H9 (cell line): Measurements from ENCODE around the gene CDH24. TPM values are rescaled to one million over a fixed set of nuclear protein-coding genes. Genes with fewer than 3 reads are reported as not detected.

Experiments
- DNase-seq: peaks from one replicate; pipeline ENCODE4 v3.0.0-alpha.2; 2017
- H2AFZ ChIP-seq: one replicate; pipeline ENCODE4 v1.6.1; 2013; ENCODE audit warnings: mild to moderate bottlenecking, low read length, control low read depth, moderate library complexity
- H2AK5ac ChIP-seq: 2 replicates; pipeline ENCODE4 v1.6.1; 2013; ENCODE audit warnings: low read length, control low read depth, mixed read lengths; ENCODE audit not compliant: insufficient read length
- H2BK120ac ChIP-seq: one replicate; pipeline ENCODE4 v1.6.1; 2013; ENCODE audit warnings: low read depth, mild to moderate bottlenecking, low read length, control low read depth, inconsistent platforms; ENCODE audit not compliant: poor library complexity, severe bottlenecking
- H2BK12ac ChIP-seq: 2 replicates; pipeline ENCODE4 v1.6.1; 2013; ENCODE audit warnings: low read length, control low read depth, mixed read lengths, low read depth; ENCODE audit not compliant: insufficient read length
- H2BK15ac ChIP-seq: 2 replicates; pipeline ENCODE4 v1.6.1; 2013; ENCODE audit warnings: low read depth, low read length, control low read depth
- H2BK20ac ChIP-seq: one replicate; pipeline ENCODE4 v1.6.1; 2013; ENCODE audit warnings: low read depth, mild to moderate bottlenecking, low read length, control low read depth, inconsistent platforms; ENCODE audit not compliant: poor library complexity, severe bottlenecking
- H2BK5ac ChIP-seq: 2 replicates; pipeline ENCODE4 v1.6.1; 2013; ENCODE audit warnings: low read length, control low read depth, mixed read lengths; ENCODE audit not compliant: insufficient read length
- H3K14ac ChIP-seq: 2 replicates; pipeline ENCODE4 v1.6.1; 2013; ENCODE audit warnings: low read length, control low read depth; ENCODE audit not compliant: insufficient read depth
- H3K18ac ChIP-seq: 2 replicates; pipeline ENCODE4 v1.6.1; 2013; ENCODE audit warnings: low read depth, mild to moderate bottlenecking, mixed read lengths, low read length, control low read depth; ENCODE audit not compliant: insufficient read length
- H3K23ac ChIP-seq: 2 replicates; pipeline ENCODE4 v1.6.1; 2013; ENCODE audit warnings: low read length, control low read depth, mixed read lengths, low read depth; ENCODE audit not compliant: insufficient read length
- H3K23me2 ChIP-seq: 2 replicates; pipeline ENCODE4 v1.6.1; 2013; ENCODE audit warnings: low read depth, mild to moderate bottlenecking, mixed read lengths, low read length, control low read depth; ENCODE audit not compliant: insufficient read length, poor library complexity, severe bottlenecking
- H3K27ac ChIP-seq: 2 replicates; pipeline ENCODE4 v1.5.1; 2013; ENCODE audit warnings: low read length, control low read depth, mixed read lengths, low read depth; ENCODE audit not compliant: insufficient read length
- H3K27me3 ChIP-seq: 2 replicates; pipeline ENCODE4 v1.6.1; 2013; ENCODE audit warnings: low read length, control low read depth, inconsistent platforms; ENCODE audit not compliant: insufficient read depth
- H3K4ac ChIP-seq: 2 replicates; pipeline ENCODE4 v1.6.1; 2013; ENCODE audit warnings: low read depth, mild to moderate bottlenecking, control low read depth, inconsistent platforms, low read length, moderate library complexity
- H3K4me1 ChIP-seq: 2 replicates; pipeline ENCODE4 v1.6.1; 2013; ENCODE audit warnings: low read length, control low read depth, inconsistent platforms; ENCODE audit not compliant: insufficient read depth
- H3K4me2 ChIP-seq: 2 replicates; pipeline ENCODE4 v1.6.1; 2013; ENCODE audit warnings: low read length, control low read depth, mixed read lengths; ENCODE audit not compliant: insufficient read length, insufficient read depth
- H3K56ac ChIP-seq: 2 replicates; pipeline ENCODE4 v1.6.1; 2013; ENCODE audit warnings: low read depth, mild to moderate bottlenecking, mixed read lengths, low read length, control low read depth; ENCODE audit not compliant: insufficient read length
- H3K79me1 ChIP-seq: 2 replicates; pipeline ENCODE4 v1.6.1; 2013; ENCODE audit warnings: low read depth, mild to moderate bottlenecking, moderate library complexity, low read length, control low read depth, inconsistent platforms; ENCODE audit not compliant: insufficient read depth, poor library complexity, severe bottlenecking
- H3K79me2 ChIP-seq: 2 replicates; pipeline ENCODE4 v1.6.1; 2013; ENCODE audit warnings: low read length, control low read depth, inconsistent platforms; ENCODE audit not compliant: insufficient read depth
- H3K9ac ChIP-seq: 2 replicates; pipeline ENCODE4 v1.6.1; 2013; ENCODE audit warnings: low read length, control low read depth, mixed read lengths; ENCODE audit not compliant: insufficient read length; ENCODE audit errors: extremely low read depth
- H3K9me3 ChIP-seq: one replicate; pipeline ENCODE4 v1.6.1; 2013; ENCODE audit warnings: low read depth, low read length, inconsistent platforms; ENCODE audit not compliant: control insufficient read depth
- H3T11ph ChIP-seq: one replicate; pipeline ENCODE4 v1.6.1; 2013; ENCODE audit warnings: mild to moderate bottlenecking, low read length, control low read depth, inconsistent platforms
- H4K20me1 ChIP-seq: one replicate; pipeline ENCODE4 v1.6.1; 2013; ENCODE audit not compliant: control insufficient read depth, insufficient read length, insufficient read depth
- H4K5ac ChIP-seq: 2 replicates; pipeline ENCODE4 v1.6.1; 2013; ENCODE audit warnings: low read depth, mild to moderate bottlenecking, mixed read lengths, low read length, control low read depth; ENCODE audit not compliant: insufficient read length
- H4K8ac ChIP-seq: replicated peaks from 2 replicates; pipeline ENCODE4 v1.6.1; 2013; ENCODE audit warnings: low read length, control low read depth, mixed read lengths, low read depth; ENCODE audit not compliant: insufficient read length
- H4K91ac ChIP-seq: 2 replicates; pipeline ENCODE4 v1.6.1; 2013; ENCODE audit warnings: low read depth, mild to moderate bottlenecking, moderate library complexity, mixed read lengths, low read length, control low read depth; ENCODE audit not compliant: insufficient read length
- H3K27ac Mint-ChIP-seq, 3 experiments: 2 replicates in 2 of 3; 3 replicates in 1 of 3; pipeline ENCODE4 v1.8.0; 2020 to 2021; ENCODE audit warnings: mixed read lengths in 3 of 3, mild to moderate bottlenecking in 1 of 3, moderate library complexity in 1 of 3
- H3K27me3 Mint-ChIP-seq: 2 replicates; pipeline ENCODE4 v1.8.0; 2021; ENCODE audit warnings: low read depth, mild to moderate bottlenecking, moderate library complexity, mixed read lengths
- H3K36me3 Mint-ChIP-seq, 3 experiments: 2 replicates in 2 of 3; 3 replicates in 1 of 3; pipeline ENCODE4 v1.8.0; 2020 to 2021; ENCODE audit warnings: low read depth in 3 of 3, mixed read lengths in 3 of 3; ENCODE audit not compliant: insufficient read depth in 1 of 3
- H3K4me1 Mint-ChIP-seq, 2 experiments: 2 replicates each; pipeline ENCODE4 v1.8.0; 2020; ENCODE audit warnings: mixed read lengths in 2 of 2
- H3K4me3 Mint-ChIP-seq, 2 experiments: 2 replicates in 1 of 2; 3 replicates in 1 of 2; pipeline ENCODE4 v1.8.0; 2020 to 2021; ENCODE audit warnings: mild to moderate bottlenecking in 2 of 2, mixed read lengths in 2 of 2, moderate library complexity in 1 of 2
- H3K9me3 Mint-ChIP-seq, 2 experiments: 2 replicates in 1 of 2; 3 replicates in 1 of 2; pipeline ENCODE4 v1.8.0; 2020; ENCODE audit warnings: mild to moderate bottlenecking in 2 of 2, mixed read lengths in 2 of 2, moderate library complexity in 1 of 2
- WGBS: extraction: QIAGEN DNeasy Blood & Tissue Kit; methylation state at CpG from one replicate; pipeline ENCODE4 v1.1.7; 2013; ENCODE audit warnings: missing lambda C conversion rate, low lambda C conversion rate, mixed read lengths; ENCODE audit not compliant: insufficient read length; ENCODE audit errors: extremely low coverage; 5-methylcytosine and 5-hydroxymethylcytosine counted together
- total RNA-seq: library from RNA; stranded (reverse); gene quantifications from 2 replicates; pipeline ENCODE4 v1.2.1, GENCODE V29; 2021
- TF ChIP-seq, protein P1 (sequence below): fragments of 200-600 bp; sonication (generic); conservative IDR thresholded peaks from 3 replicates; pipeline ENCODE4 v1.8.0; 2021; ENCODE audit warnings: antibody characterized with exemption, mild to moderate bottlenecking

CDH24 gene
- total RNA-seq, 1 experiment from 2014 or later, result 16.7 TPM

DNA sequence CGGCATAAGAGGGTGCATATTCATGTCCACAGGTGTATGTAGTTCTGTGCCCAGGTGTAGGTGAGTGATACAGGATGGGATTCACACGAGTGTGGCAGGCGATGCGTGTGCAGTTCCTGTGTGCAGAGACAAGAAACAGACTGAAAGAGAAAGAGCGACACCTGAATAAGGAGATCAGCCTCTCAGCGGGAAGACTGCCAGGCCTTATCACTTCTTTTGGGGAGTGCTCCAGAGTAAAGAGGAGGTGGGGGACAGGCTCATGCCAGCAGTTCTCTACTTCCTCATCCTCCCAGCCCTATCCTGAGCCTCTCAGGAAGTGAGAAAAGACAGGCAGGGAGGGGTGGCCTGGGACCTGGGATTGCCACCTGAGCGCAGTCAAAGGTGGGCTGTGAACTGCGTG is 12.5 kb downstream of the CDH24 start:
- Mint-ChIP-seq H3K27me3 (peaks cover 1% of the 10 kb centered on the region; the same call in 1 of the 2 replicates), H3K4me1 (peaks cover 6 to 15% of the 10 kb centered on the region in 2 experiments), H3K4me3 (peak overlapping the region in 1 of 2 experiments; percentile 19; a peak in 1 of 5 replicates), H3K27ac (peak overlapping the region in 2 of 3 experiments; percentile 9 to 36; a peak in 3 of 7 replicates), H3K36me3 (peaks cover 7 to 17% (median 16%) of the 10 kb centered on the region in 3 experiments), H3K9me3 (no peaks in the 10 kb centered on the region)
- H3K23me2 ChIP-seq, result no peaks in the 10 kb centered on the region
- H3K4me2 ChIP-seq, result no peak overlapping the region
- no peak overlapping the region for H2BK12ac ChIP-seq
- no peak overlapping the region for H2BK120ac ChIP-seq
- H3K9ac ChIP-seq, result no peak overlapping the region
- no peaks in the 10 kb centered on the region for H3K4me1 ChIP-seq
- no peak for DNase-seq
- no peak overlapping the region for H2AK5ac ChIP-seq
- no peak overlapping the region for H3K14ac ChIP-seq
- H4K5ac ChIP-seq, result no peak overlapping the region
- no peaks in the 10 kb centered on the region for H3K9me3 ChIP-seq
- H3K4ac ChIP-seq, result no peak overlapping the region
- no peak overlapping the region for H4K91ac ChIP-seq
- no peaks in the 10 kb centered on the region for H3K27me3 ChIP-seq
- no peak overlapping the region for H3K56ac ChIP-seq
- H3K18ac ChIP-seq, result no peak overlapping the region
- no peak overlapping the region for H3T11ph ChIP-seq
- H2BK15ac ChIP-seq, result no peak overlapping the region
- WGBS, result no CpG with 5 or more reads among the region's 8 CpGs
- no peak overlapping the region for H3K27ac ChIP-seq
- H2AFZ ChIP-seq, result no peak overlapping the region
- no peaks in the 10 kb centered on the region for H3K79me2 ChIP-seq
- TF ChIP-seq, protein P1, sequence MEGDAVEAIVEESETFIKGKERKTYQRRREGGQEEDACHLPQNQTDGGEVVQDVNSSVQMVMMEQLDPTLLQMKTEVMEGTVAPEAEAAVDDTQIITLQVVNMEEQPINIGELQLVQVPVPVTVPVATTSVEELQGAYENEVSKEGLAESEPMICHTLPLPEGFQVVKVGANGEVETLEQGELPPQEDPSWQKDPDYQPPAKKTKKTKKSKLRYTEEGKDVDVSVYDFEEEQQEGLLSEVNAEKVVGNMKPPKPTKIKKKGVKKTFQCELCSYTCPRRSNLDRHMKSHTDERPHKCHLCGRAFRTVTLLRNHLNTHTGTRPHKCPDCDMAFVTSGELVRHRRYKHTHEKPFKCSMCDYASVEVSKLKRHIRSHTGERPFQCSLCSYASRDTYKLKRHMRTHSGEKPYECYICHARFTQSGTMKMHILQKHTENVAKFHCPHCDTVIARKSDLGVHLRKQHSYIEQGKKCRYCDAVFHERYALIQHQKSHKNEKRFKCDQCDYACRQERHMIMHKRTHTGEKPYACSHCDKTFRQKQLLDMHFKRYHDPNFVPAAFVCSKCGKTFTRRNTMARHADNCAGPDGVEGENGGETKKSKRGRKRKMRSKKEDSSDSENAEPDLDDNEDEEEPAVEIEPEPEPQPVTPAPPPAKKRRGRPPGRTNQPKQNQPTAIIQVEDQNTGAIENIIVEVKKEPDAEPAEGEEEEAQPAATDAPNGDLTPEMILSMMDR, result no peak
- no peaks in the 10 kb centered on the region for H4K20me1 ChIP-seq
- H3K79me1 ChIP-seq, result no peaks in the 10 kb centered on the region
- no peak overlapping the region for H4K8ac ChIP-seq
- no peak overlapping the region for H3K23ac ChIP-seq
- no peak overlapping the region for H2BK5ac ChIP-seq
- no peak overlapping the region for H2BK20ac ChIP-seq
